GM12875 (cell line): ENCODE measurements around the gene HPGDS.
"Not testable (repeated sequence)": the region's sequence is repeated elsewhere in the genome, so short reads cannot be mapped to it uniquely, and the experiment has no call there.

ENCODE experiments used
- H3K4me3 ChIP-seq: one replicate; pipeline ENCODE4 v1.5.1; 2011; ENCODE audit warnings: low read depth, low read length, control low read depth
- CTCF ChIP-seq: IDR thresholded peaks from 2 replicates; pipeline ENCODE4 v1.5.1; 2011; ENCODE audit warnings: low read depth, mild to moderate bottlenecking, control low read depth, inconsistent platforms, low read length, moderate library complexity, borderline replicate concordance; ENCODE audit not compliant: insufficient read depth

HPGDS gene

GRCh38 chr4:94325835-94326234 is 16.8 kb downstream of the HPGDS start:
- no peak for TF ChIP-seq CTCF
- no peak overlapping the region for H3K4me3 ChIP-seq

GRCh38 chr4:94319927-94320326 is 22.7 kb downstream of the HPGDS start:
- not testable (repeated sequence) for H3K4me3 ChIP-seq

DNA sequence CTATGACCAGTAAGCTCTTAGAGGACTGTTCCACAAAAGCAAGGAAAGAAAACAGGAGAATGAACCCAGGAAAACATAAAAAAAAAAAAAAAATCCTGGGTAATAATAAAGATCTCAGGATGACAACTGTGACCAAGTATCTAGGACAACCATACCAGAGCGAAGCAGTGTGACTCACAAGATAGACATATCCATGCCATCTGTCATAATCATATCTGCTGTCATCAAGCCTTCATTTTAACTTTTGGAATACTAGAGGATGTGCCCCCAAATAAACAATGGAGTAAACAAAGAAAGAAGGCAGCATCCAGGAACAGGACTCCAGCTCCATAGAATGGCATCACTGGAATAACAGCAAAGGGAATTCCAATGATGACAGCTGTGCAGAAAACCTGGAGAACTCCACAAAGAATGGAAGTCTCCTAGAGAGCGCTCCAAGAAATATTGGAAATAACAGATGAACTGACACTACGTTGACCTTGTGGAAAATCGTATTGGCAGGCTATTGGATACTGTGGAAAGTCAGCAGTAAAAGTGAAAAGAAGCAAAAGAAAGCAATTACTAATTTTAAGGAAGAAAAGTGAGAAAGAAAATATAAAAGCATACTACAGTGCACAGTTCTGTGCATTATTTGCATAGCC is 35.3 kb downstream of the HPGDS start:
- no peak for TF ChIP-seq CTCF
- H3K4me3 ChIP-seq, result no peak overlapping the region

- no peak overlapping the region for H3K4me3 ChIP-seq
- TF ChIP-seq CTCF, result no peak
Observed at GRCh38 chr4:94306713-94307112, 35.9 kb downstream of the HPGDS start.

GRCh38 chr4:94305466-94306225 is 37.0 kb downstream of the HPGDS start:
- TF ChIP-seq CTCF, result no peak
- H3K4me3 ChIP-seq, result no peak overlapping the region

DNA sequence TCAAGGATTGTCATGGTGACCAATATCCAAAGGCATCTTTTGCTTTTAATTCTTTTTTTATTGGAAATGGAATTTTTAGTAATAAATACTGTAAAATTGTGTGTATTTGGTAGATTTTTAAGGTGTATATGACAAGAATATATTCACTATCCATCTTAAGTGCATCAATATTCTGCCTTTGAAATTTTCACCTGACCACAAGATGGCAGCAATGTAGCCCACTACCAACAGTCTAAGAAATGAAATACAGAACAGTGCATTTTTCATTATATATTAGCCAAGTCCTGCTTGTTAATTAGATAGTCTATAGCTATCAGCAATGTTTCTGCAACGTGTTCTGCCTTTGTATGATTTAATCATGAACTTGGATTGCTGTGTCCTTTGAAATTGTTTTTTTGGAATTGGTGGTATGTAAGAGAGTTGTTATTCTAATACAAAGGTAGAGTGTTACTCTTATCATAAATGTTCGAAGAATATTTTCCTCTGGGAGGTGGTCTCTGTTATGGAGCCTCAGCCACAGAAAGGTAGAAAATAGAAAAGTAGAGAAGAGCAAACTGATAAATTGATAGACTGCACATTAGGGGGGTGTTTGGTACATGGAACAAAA is 38.2 kb downstream of the HPGDS start:
- H3K4me3 ChIP-seq, result no peak overlapping the region

DNA sequence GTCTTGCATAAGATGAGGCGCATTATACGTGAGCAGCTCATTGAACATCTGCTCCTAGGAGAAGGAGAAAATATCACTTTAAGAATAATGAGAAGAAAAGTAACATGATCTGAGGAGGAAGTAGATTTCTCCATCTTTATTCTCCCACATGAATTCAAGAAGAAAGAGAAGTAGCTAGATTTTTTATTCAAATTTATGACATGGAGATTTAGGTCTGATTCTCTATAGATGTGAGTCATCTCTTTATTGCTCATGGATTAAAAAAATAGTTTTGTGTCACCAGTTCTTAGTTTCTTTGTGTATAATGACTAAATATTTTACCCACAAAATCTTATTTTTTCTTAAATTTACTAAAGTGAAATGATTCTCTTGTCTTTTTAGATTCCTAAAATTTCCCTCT is 40.4 kb downstream of the HPGDS start:
- TF ChIP-seq CTCF, result no peak
- no peak overlapping the region for H3K4me3 ChIP-seq

More for the DNA sequence above, 38.2 kb downstream of the HPGDS start:
- 0 out of 2 replicates have a peak, but pooled peaks have one; percentile 25 for TF ChIP-seq CTCF
